Measurements from ENCODE around the gene DTD1.

DNA sequence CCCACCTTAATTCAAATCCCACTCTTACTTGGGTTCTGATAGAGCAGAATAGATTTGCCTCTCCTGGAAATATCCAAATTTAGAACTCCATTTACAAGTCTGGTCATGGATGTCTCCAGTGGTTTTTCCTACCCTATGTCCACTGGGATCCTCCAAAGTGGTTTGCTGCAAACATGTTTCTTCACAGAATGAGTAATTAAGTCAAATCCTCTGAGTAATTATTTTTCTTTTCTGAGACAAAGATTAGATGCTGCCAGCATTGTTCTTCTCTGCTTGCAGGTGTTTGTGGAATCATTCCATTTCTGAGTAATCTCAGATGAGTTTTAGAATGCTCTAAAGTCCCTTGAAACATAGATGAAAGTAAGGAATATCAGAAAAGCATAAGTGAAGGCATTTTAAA, 21.9 kb downstream of the DTD1 start:
- TF ChIP-seq, protein P1, sequence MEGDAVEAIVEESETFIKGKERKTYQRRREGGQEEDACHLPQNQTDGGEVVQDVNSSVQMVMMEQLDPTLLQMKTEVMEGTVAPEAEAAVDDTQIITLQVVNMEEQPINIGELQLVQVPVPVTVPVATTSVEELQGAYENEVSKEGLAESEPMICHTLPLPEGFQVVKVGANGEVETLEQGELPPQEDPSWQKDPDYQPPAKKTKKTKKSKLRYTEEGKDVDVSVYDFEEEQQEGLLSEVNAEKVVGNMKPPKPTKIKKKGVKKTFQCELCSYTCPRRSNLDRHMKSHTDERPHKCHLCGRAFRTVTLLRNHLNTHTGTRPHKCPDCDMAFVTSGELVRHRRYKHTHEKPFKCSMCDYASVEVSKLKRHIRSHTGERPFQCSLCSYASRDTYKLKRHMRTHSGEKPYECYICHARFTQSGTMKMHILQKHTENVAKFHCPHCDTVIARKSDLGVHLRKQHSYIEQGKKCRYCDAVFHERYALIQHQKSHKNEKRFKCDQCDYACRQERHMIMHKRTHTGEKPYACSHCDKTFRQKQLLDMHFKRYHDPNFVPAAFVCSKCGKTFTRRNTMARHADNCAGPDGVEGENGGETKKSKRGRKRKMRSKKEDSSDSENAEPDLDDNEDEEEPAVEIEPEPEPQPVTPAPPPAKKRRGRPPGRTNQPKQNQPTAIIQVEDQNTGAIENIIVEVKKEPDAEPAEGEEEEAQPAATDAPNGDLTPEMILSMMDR (conservative IDR thresholded peaks at IDR 0.05): no peak
- TF ChIP-seq EZH2 (IDR thresholded peaks at IDR 0.05; ENCODE audit: low read depth): no peak

All from PC-9 (cell line).